DND-41 (cell line): ENCODE measurements around the gene RAC2.

Experiments
- ATAC-seq: fragments of 200-7000 bp; cut with Tn5 transposase; 3 replicates; pipeline ENCODE4 v1.9.1; 2021; ENCODE audit warnings: low read depth; ENCODE audit not compliant: insufficient read depth
- DNase-seq: peaks from one replicate; pipeline ENCODE4 v3.0.0-alpha.2; 2020
- H2AFZ ChIP-seq: 2 replicates; pipeline ENCODE4 v1.6.0; 2012; ENCODE audit warnings: low read depth, low read length
- H3K27ac ChIP-seq: 2 replicates; pipeline ENCODE4 v1.5.1; 2012; ENCODE audit warnings: low read length, inconsistent platforms
- H3K27me3 ChIP-seq: fragments of 200-600 bp; sonication (generic); 2 replicates; pipeline ENCODE4 v1.6.0; 2012; ENCODE audit warnings: low read length, mild to moderate bottlenecking, inconsistent platforms; ENCODE audit not compliant: insufficient read depth, poor library complexity
- H3K36me3 ChIP-seq: 2 replicates; pipeline ENCODE4 v1.5.1; 2012; ENCODE audit warnings: low read length, inconsistent platforms; ENCODE audit not compliant: insufficient read depth
- H3K4me1 ChIP-seq: 2 replicates; pipeline ENCODE4 v1.5.1; 2012; ENCODE audit warnings: mild to moderate bottlenecking, low read length; ENCODE audit not compliant: insufficient read depth
- H3K4me2 ChIP-seq: 2 replicates; pipeline ENCODE4 v1.6.0; 2012; ENCODE audit warnings: mild to moderate bottlenecking, moderate library complexity, low read length, inconsistent platforms; ENCODE audit not compliant: insufficient read depth
- H3K4me3 ChIP-seq, 2 experiments: fragments of 200-600 bp in 1 of 2; shearing (Covaris generic) in 1 of 2; 2 replicates each; pipeline ENCODE4 v1.5.1; 2012 to 2016; ENCODE audit warnings: inconsistent platforms in 2 of 2, low read length in 2 of 2, mild to moderate bottlenecking in 2 of 2, low read depth in 1 of 2, moderate library complexity in 1 of 2
- H3K79me2 ChIP-seq: 2 replicates; pipeline ENCODE4 v1.6.0; 2012; ENCODE audit warnings: low read length, inconsistent platforms; ENCODE audit not compliant: insufficient read depth
- H3K9ac ChIP-seq: 2 replicates; pipeline ENCODE4 v1.6.0; 2012; ENCODE audit warnings: low read depth, mild to moderate bottlenecking, inconsistent platforms, low read length, moderate library complexity
- H3K9me3 ChIP-seq: 2 replicates; pipeline ENCODE4 v1.5.1; 2012; ENCODE audit warnings: low read length, moderate library complexity, mild to moderate bottlenecking, inconsistent platforms; ENCODE audit not compliant: insufficient read depth, severe bottlenecking
- H4K20me1 ChIP-seq: 2 replicates; pipeline ENCODE4 v1.6.0; 2012; ENCODE audit warnings: low read length; ENCODE audit not compliant: insufficient read depth
- EZH2 ChIP-seq: IDR thresholded peaks from 3 replicates; pipeline ENCODE4 v1.6.1; 2012; ENCODE audit warnings: borderline replicate concordance, low read depth, mild to moderate bottlenecking, moderate library complexity, low read length, inconsistent platforms; ENCODE audit not compliant: severe bottlenecking
- TF ChIP-seq, protein P1 (sequence below): IDR thresholded peaks from 2 replicates; pipeline ENCODE4 v1.5.1; 2012; ENCODE audit warnings: borderline replicate concordance, low read length, moderate library complexity, mild to moderate bottlenecking; ENCODE audit not compliant: poor library complexity, severe bottlenecking; ENCODE audit errors: extremely low read depth

Gene RAC2

GRCh38 chr22:37244114-37244921, at the start of gene RAC2:
RAC2 (minus strand) TSS chr22:37244269; CDS start chr22:37244148, 121 bp downstream.
- H4K20me1 ChIP-seq, result peaks cover 33% of the 10 kb centered on the region
- TF ChIP-seq, protein P1, sequence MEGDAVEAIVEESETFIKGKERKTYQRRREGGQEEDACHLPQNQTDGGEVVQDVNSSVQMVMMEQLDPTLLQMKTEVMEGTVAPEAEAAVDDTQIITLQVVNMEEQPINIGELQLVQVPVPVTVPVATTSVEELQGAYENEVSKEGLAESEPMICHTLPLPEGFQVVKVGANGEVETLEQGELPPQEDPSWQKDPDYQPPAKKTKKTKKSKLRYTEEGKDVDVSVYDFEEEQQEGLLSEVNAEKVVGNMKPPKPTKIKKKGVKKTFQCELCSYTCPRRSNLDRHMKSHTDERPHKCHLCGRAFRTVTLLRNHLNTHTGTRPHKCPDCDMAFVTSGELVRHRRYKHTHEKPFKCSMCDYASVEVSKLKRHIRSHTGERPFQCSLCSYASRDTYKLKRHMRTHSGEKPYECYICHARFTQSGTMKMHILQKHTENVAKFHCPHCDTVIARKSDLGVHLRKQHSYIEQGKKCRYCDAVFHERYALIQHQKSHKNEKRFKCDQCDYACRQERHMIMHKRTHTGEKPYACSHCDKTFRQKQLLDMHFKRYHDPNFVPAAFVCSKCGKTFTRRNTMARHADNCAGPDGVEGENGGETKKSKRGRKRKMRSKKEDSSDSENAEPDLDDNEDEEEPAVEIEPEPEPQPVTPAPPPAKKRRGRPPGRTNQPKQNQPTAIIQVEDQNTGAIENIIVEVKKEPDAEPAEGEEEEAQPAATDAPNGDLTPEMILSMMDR, result no peak
- TF ChIP-seq EZH2, result no peak
- peak within 1 kb of the TSS; percentile 87 for H3K4me2 ChIP-seq
- peak within 1 kb of the TSS; percentile 58; the same call in 1 of the 2 replicates for H2AFZ ChIP-seq
- peaks cover 28% of the 10 kb centered on the region for H3K36me3 ChIP-seq
- H3K9me3 ChIP-seq, result no peaks in the 10 kb centered on the region
- H3K4me1 ChIP-seq, result peaks cover 57% of the 10 kb centered on the region
- peak within 1 kb of the TSS; percentile 52 to 85 for H3K4me3 ChIP-seq
- peak; percentile 97 for DNase-seq
- ATAC-seq, result peak; percentile 73
- H3K9ac ChIP-seq, result peak within 1 kb of the TSS; percentile 79
- peaks cover 45% of the 10 kb centered on the region for H3K79me2 ChIP-seq
- no peaks in the 10 kb centered on the region for H3K27me3 ChIP-seq
- H3K27ac ChIP-seq, result peak within 1 kb of the TSS; percentile 94

- no peak overlapping the region for H3K4me3 ChIP-seq
- no peaks in the 10 kb centered on the region for H3K27me3 ChIP-seq
- no peak for ATAC-seq
- TF ChIP-seq, protein P1, result no peak
- TF ChIP-seq EZH2, result no peak
- DNase-seq, result no peak
- no peaks in the 10 kb centered on the region for H3K4me1 ChIP-seq
- H3K79me2 ChIP-seq, result no peaks in the 10 kb centered on the region
- no peak overlapping the region for H3K9ac ChIP-seq
- H3K4me2 ChIP-seq, result no peak overlapping the region
- H2AFZ ChIP-seq, result no peak overlapping the region
- H3K36me3 ChIP-seq, result no peaks in the 10 kb centered on the region
- H3K27ac ChIP-seq, result no peak overlapping the region
- H3K9me3 ChIP-seq, result no peaks in the 10 kb centered on the region
- H4K20me1 ChIP-seq, result no peaks in the 10 kb centered on the region
Measured at GRCh38 chr22:37293172-37293571, 49.1 kb upstream of the RAC2 start.

DNA sequence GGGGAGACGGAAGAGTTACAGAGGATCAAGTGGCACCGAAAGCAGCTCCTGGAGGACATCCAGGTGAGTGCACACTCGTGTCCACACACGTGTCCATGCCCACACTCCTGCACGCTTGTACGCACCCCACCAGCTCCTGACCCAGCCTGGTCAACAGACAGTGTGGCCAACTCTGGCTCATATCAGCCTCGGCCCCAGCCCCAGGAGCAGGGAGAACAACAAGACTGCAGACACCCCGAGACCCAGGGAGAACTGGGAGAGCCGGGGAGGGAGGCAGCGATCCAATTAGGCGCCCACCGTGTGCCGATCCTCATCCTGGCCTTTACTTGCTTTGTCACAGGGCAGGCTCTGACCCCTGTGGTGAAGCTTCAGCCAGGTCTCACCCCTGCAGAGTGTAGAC, 48.6 kb upstream of the RAC2 start:
- Histone ChIP-seq H3K79me2 (no peaks in the 10 kb centered on the region), H3K36me3 (no peaks in the 10 kb centered on the region), H3K4me1 (no peaks in the 10 kb centered on the region), H2AFZ (no peak overlapping the region), H3K27ac (no peak overlapping the region), H3K4me2 (no peak overlapping the region), H3K9ac (no peak overlapping the region), H4K20me1 (no peaks in the 10 kb centered on the region), H3K9me3 (no peaks in the 10 kb centered on the region), H3K27me3 (no peaks in the 10 kb centered on the region), H3K4me3 (no peak overlapping the region)
- no peak for DNase-seq
- no peak for ATAC-seq
- no peak for TF ChIP-seq EZH2
- TF ChIP-seq, protein P1, result no peak
